Measurements from ENCODE around the gene GANC.

Gene GANC

GRCh38 chr15:42349186-42349585, 76.2 kb downstream of the GANC start:
- H3K4me3 ChIP-seq (ENCODE audit: low read length), result no peak overlapping the region
- H3K36me3 ChIP-seq (ENCODE audit: insufficient read depth, low read length), result no peaks in the 10 kb centered on the region
- peak overlapping the region; percentile 35 for H3K9ac ChIP-seq (ENCODE audit: low read depth, low read length)
- peak overlapping the region; percentile 40 for H3K4me2 ChIP-seq (ENCODE audit: low read length)
- no peaks in the 10 kb centered on the region for H3K9me3 ChIP-seq (replicated peaks; ENCODE audit: low read length)
- H3K27me3 ChIP-seq (ENCODE audit: control insufficient read depth, insufficient read depth, low read length), result no peaks in the 10 kb centered on the region
- peaks cover 36% of the 10 kb centered on the region for H3K4me1 ChIP-seq (ENCODE audit: control insufficient read depth, insufficient read depth, low read length)

- no peak overlapping the region for H3K4me2 ChIP-seq (ENCODE audit: low read length)
- H3K36me3 ChIP-seq (ENCODE audit: insufficient read depth, low read length), result peaks cover 7% of the 10 kb centered on the region
- peaks cover 22% of the 10 kb centered on the region for H3K4me1 ChIP-seq (ENCODE audit: control insufficient read depth, insufficient read depth, low read length)
- H3K4me3 ChIP-seq (ENCODE audit: low read length), result no peak overlapping the region
- no peaks in the 10 kb centered on the region for H3K9me3 ChIP-seq (replicated peaks; ENCODE audit: low read length)
- no peaks in the 10 kb centered on the region for H3K27me3 ChIP-seq (ENCODE audit: control insufficient read depth, insufficient read depth, low read length)
- H3K9ac ChIP-seq (ENCODE audit: low read depth, low read length), result no peak overlapping the region
Observed at GRCh38 chr15:42352401-42352800, 79.4 kb downstream of the GANC start.

DNA sequence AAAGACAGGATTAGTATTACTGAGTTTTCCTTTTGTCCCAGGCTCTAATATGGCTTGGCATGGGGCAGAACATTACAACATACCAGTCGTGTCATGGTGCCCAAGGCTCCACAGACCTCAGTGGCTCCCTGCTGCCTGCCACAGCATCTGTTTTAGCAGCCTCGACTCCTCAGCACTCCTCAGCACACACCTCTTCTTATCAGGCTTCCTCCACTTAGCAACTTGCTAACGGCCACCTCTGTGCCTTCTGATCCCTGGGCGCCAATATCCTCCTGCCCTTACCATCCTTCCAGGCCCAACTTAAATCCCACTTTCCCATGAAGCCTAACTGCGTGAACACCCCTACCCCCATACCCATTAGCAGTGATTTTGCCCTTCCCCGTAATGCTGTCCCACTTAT, 80.1 kb downstream of the GANC start:
- H3K27me3 ChIP-seq (ENCODE audit: control insufficient read depth, insufficient read depth, low read length), result no peaks in the 10 kb centered on the region
- H3K36me3 ChIP-seq (ENCODE audit: insufficient read depth, low read length), result peaks cover 7% of the 10 kb centered on the region
- no peak overlapping the region for H3K9ac ChIP-seq (ENCODE audit: low read depth, low read length)
- H3K9me3 ChIP-seq (replicated peaks; ENCODE audit: low read length), result no peaks in the 10 kb centered on the region
- no peak overlapping the region for H3K4me3 ChIP-seq (ENCODE audit: low read length)
- H3K4me1 ChIP-seq (ENCODE audit: control insufficient read depth, insufficient read depth, low read length), result peaks cover 15% of the 10 kb centered on the region
- H3K4me2 ChIP-seq (ENCODE audit: low read length), result no peak overlapping the region

DNA sequence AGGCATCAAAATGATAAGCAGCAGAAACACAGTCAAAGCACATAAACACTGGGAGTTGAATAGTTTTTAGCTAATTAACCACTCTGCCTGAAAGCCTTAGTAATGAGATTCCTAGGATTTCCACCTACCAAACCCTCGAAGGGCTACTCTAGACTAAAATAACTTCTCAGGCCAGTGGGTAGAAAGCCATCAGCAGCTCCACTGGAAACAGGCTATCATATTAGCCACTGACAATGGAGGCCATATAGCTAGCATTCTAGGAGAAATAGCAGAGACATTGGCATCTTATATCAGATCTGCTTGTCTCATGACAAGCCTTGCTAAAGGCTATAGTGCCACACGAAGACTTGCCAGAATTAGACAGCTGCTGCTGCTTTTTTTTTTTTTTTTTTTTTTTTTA, 81.8 kb downstream of the GANC start:
- H3K4me3 ChIP-seq (ENCODE audit: low read length), result no peak overlapping the region
- no peaks in the 10 kb centered on the region for H3K27me3 ChIP-seq (ENCODE audit: control insufficient read depth, insufficient read depth, low read length)
- H3K9me3 ChIP-seq (replicated peaks; ENCODE audit: low read length), result no peaks in the 10 kb centered on the region
- no peak overlapping the region for H3K9ac ChIP-seq (ENCODE audit: low read depth, low read length)
- H3K36me3 ChIP-seq (ENCODE audit: insufficient read depth, low read length), result peaks cover 7% of the 10 kb centered on the region
- H3K4me2 ChIP-seq (ENCODE audit: low read length), result no peak overlapping the region
- no peaks in the 10 kb centered on the region for H3K4me1 ChIP-seq (ENCODE audit: control insufficient read depth, insufficient read depth, low read length)

GRCh38 chr15:42355291-42355690, 82.3 kb downstream of the GANC start:
- peaks cover 7% of the 10 kb centered on the region for H3K36me3 ChIP-seq (ENCODE audit: insufficient read depth, low read length)
- H3K4me1 ChIP-seq (ENCODE audit: control insufficient read depth, insufficient read depth, low read length), result no peaks in the 10 kb centered on the region
- no peak overlapping the region for H3K4me3 ChIP-seq (ENCODE audit: low read length)

GRCh38 chr15:42356851-42357250, 83.8 kb downstream of the GANC start:
- peaks cover 7% of the 10 kb centered on the region for H3K36me3 ChIP-seq (ENCODE audit: insufficient read depth, low read length)
- H3K4me3 ChIP-seq (ENCODE audit: low read length), result no peak overlapping the region
- no peaks in the 10 kb centered on the region for H3K4me1 ChIP-seq (ENCODE audit: control insufficient read depth, insufficient read depth, low read length)
- no peaks in the 10 kb centered on the region for H3K9me3 ChIP-seq (replicated peaks; ENCODE audit: low read length)
- no peak overlapping the region for H3K4me2 ChIP-seq (ENCODE audit: low read length)
- H3K27me3 ChIP-seq (ENCODE audit: control insufficient read depth, insufficient read depth, low read length), result no peaks in the 10 kb centered on the region
- H3K9ac ChIP-seq (ENCODE audit: low read depth, low read length), result no peak overlapping the region

More at GRCh38 chr15:42355291-42355690, 82.3 kb downstream of the GANC start:
- Histone ChIP-seq H3K9ac (ENCODE audit: low read depth, low read length) (no peak overlapping the region), H3K27me3 (ENCODE audit: control insufficient read depth, insufficient read depth, low read length) (no peaks in the 10 kb centered on the region), H3K9me3 (replicated peaks; ENCODE audit: low read length) (no peaks in the 10 kb centered on the region), H3K4me2 (ENCODE audit: low read length) (no peak overlapping the region)

GRCh38 chr15:42358141-42358540, 85.1 kb downstream of the GANC start:
- no peak overlapping the region for H3K4me3 ChIP-seq (ENCODE audit: low read length)
- H3K27me3 ChIP-seq (ENCODE audit: control insufficient read depth, insufficient read depth, low read length), result no peaks in the 10 kb centered on the region
- H3K4me2 ChIP-seq (ENCODE audit: low read length), result no peak overlapping the region
- H3K4me1 ChIP-seq (ENCODE audit: control insufficient read depth, insufficient read depth, low read length), result no peaks in the 10 kb centered on the region
- H3K9ac ChIP-seq (ENCODE audit: low read depth, low read length), result no peak overlapping the region
- peaks cover 7% of the 10 kb centered on the region for H3K36me3 ChIP-seq (ENCODE audit: insufficient read depth, low read length)
- H3K9me3 ChIP-seq (replicated peaks; ENCODE audit: low read length), result no peaks in the 10 kb centered on the region

DNA sequence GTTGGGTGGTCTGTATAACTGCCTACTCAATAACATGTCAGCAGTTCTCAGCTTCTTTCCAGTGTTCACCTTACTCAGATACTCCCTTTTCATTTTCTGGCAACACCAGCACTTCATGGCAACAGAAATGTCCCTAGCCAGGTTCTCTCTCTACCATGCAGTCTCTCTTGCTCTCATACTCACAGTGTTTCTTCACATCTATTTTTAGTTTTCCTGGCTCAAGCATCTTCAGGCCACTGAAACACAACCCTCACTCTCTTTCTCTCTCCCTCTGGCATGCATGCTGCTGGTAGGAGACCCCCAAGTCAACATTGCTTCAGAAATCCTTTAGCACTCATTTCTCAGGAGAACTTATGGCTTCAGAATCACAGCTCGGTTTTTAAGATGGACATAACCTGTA, 86.2 kb downstream of the GANC start, which contains the start of gene CAPN3:
Gene CAPN3 (plus strand): TSS at position 253 of the 400 bp plus-strand sequence. CDS start 305 bp downstream, outside the sequence.
- no peak within 1 kb of the TSS for H3K4me3 ChIP-seq (ENCODE audit: low read length)
- peaks cover 7% of the 10 kb centered on the region for H3K36me3 ChIP-seq (ENCODE audit: insufficient read depth, low read length)
- H3K9me3 ChIP-seq (replicated peaks; ENCODE audit: low read length), result no peaks in the 10 kb centered on the region
- no peaks in the 10 kb centered on the region for H3K27me3 ChIP-seq (ENCODE audit: control insufficient read depth, insufficient read depth, low read length)
- no peak within 1 kb of the TSS for H3K4me2 ChIP-seq (ENCODE audit: low read length)
- no peaks in the 10 kb centered on the region for H3K4me1 ChIP-seq (ENCODE audit: control insufficient read depth, insufficient read depth, low read length)
- no peak within 1 kb of the TSS for H3K9ac ChIP-seq (ENCODE audit: low read depth, low read length)

DNA sequence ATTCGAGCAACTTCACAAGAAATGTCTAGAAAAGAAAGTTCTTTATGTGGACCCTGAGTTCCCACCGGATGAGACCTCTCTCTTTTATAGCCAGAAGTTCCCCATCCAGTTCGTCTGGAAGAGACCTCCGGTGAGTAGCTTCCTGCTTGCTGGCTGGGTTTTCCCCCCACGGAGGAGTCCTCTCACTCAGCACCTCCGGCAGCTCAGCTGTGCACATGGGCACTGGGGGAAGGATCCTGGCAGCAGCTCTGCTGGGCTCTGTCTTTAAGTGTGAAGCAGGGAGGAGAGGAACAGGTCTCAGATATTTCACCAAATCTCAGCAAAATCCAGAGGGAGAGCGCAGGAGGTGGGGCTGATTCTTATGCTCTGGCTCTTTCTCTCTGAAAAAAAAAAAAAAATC, 87.0 kb downstream of the GANC start:
- Histone ChIP-seq H3K4me2 (ENCODE audit: low read length) (no peak overlapping the region), H3K4me3 (ENCODE audit: low read length) (no peak overlapping the region), H3K9ac (ENCODE audit: low read depth, low read length) (no peak overlapping the region), H3K9me3 (replicated peaks; ENCODE audit: low read length) (no peaks in the 10 kb centered on the region), H3K4me1 (ENCODE audit: control insufficient read depth, insufficient read depth, low read length) (no peaks in the 10 kb centered on the region), H3K36me3 (ENCODE audit: insufficient read depth, low read length) (peaks cover 7% of the 10 kb centered on the region), H3K27me3 (ENCODE audit: control insufficient read depth, insufficient read depth, low read length) (no peaks in the 10 kb centered on the region)

DNA sequence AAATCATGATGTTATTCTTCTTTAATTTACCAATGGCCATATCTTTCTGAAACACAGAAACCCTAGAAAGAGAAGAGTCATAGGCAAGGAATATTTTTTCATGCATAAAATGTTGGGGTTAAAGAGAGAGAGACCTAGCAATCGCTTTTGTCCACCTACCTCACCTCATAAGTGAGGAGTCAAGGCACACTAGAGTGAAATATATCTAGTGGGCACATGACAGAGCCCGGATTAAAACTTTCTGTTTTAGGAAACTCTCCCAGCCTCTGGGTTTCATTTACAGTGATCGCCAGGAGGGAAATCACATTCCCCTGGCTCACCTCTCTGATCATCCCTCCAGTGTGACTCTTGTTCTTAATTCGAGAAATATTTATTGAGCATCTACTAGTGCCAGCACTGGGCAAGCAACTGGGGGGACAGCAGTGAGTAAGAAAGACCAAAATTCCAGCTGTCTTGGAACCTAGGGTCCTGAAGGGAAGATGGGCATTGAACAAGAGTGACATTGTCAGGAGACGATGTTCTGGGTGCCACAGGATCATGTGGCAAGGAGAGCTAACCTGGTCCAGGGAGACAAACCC, 87.6 kb downstream of the GANC start:
- no peak overlapping the region for H3K4me3 ChIP-seq (ENCODE audit: low read length)
- no peaks in the 10 kb centered on the region for H3K9me3 ChIP-seq (replicated peaks; ENCODE audit: low read length)
- peaks cover 7% of the 10 kb centered on the region for H3K36me3 ChIP-seq (ENCODE audit: insufficient read depth, low read length)
- no peaks in the 10 kb centered on the region for H3K4me1 ChIP-seq (ENCODE audit: control insufficient read depth, insufficient read depth, low read length)
- H3K4me2 ChIP-seq (ENCODE audit: low read length), result no peak overlapping the region
- H3K27me3 ChIP-seq (ENCODE audit: control insufficient read depth, insufficient read depth, low read length), result no peaks in the 10 kb centered on the region
- H3K9ac ChIP-seq (ENCODE audit: low read depth, low read length), result no peak overlapping the region

- no peak overlapping the region for H3K4me3 ChIP-seq (ENCODE audit: low read length)
- no peak overlapping the region for H3K9ac ChIP-seq (ENCODE audit: low read depth, low read length)
- H3K4me1 ChIP-seq (ENCODE audit: control insufficient read depth, insufficient read depth, low read length), result no peaks in the 10 kb centered on the region
- no peaks in the 10 kb centered on the region for H3K9me3 ChIP-seq (replicated peaks; ENCODE audit: low read length)
- H3K36me3 ChIP-seq (ENCODE audit: insufficient read depth, low read length), result no peaks in the 10 kb centered on the region
- H3K27me3 ChIP-seq (ENCODE audit: control insufficient read depth, insufficient read depth, low read length), result no peaks in the 10 kb centered on the region
- no peak overlapping the region for H3K4me2 ChIP-seq (ENCODE audit: low read length)
Observed at GRCh38 chr15:42363487-42363886, 90.5 kb downstream of the GANC start.

GRCh38 chr15:42363942-42364341, 90.9 kb downstream of the GANC start:
- Histone ChIP-seq H3K9me3 (replicated peaks; ENCODE audit: low read length) (no peaks in the 10 kb centered on the region), H3K4me2 (ENCODE audit: low read length) (no peak overlapping the region), H3K27me3 (ENCODE audit: control insufficient read depth, insufficient read depth, low read length) (no peaks in the 10 kb centered on the region), H3K4me1 (ENCODE audit: control insufficient read depth, insufficient read depth, low read length) (no peaks in the 10 kb centered on the region), H3K9ac (ENCODE audit: low read depth, low read length) (no peak overlapping the region), H3K36me3 (ENCODE audit: insufficient read depth, low read length) (no peaks in the 10 kb centered on the region), H3K4me3 (ENCODE audit: low read length) (no peak overlapping the region)

All from skeletal muscle satellite cell (primary cell).